H1 (cell line): ENCODE data around the gene VWA7. TPM values are rescaled to one million over a fixed set of nuclear protein-coding genes. Genes with fewer than 3 reads are reported as not detected.

ENCODE experiments used
- BCL11A ChIP-seq, 2 experiments: IDR thresholded peaks; one replicate each; pipeline ENCODE4 v1.6.1; 2011; ENCODE audit warnings: low read depth in 2 of 2, low read length in 2 of 2, mild to moderate bottlenecking in 2 of 2
- CBX8 ChIP-seq: fragments of 300-800, 300-1000 bp; sonication (generic); IDR thresholded peaks from 2 replicates; pipeline ENCODE4 v1.7.1; 2016; ENCODE audit warnings: low read depth, low read length, borderline replicate concordance
- CEBPB ChIP-seq: IDR thresholded peaks from 2 replicates; pipeline ENCODE4 v1.6.1; 2012; ENCODE audit warnings: low read depth, low read length
- CTCF ChIP-seq, 3 experiments: IDR thresholded peaks; 1 replicate in 2 of 3; 2 replicates in 1 of 3; pipeline versions ENCODE4 v1.5.1 to v1.6.1; 2011; ENCODE audit warnings: low read length in 3 of 3, mild to moderate bottlenecking in 3 of 3, inconsistent platforms in 2 of 3, low read depth in 1 of 3, moderate library complexity in 1 of 3; ENCODE audit not compliant: insufficient read depth in 1 of 3; ENCODE audit errors: control extremely low read depth in 1 of 3
- FOSL1 ChIP-seq: IDR thresholded peaks from 2 replicates; pipeline ENCODE4 v1.6.1; 2011; ENCODE audit warnings: mild to moderate bottlenecking, low read depth, low read length, moderate library complexity; ENCODE audit not compliant: insufficient read depth
- HDAC6 ChIP-seq: IDR thresholded peaks from one replicate; pipeline ENCODE4 v1.7.1; 2012; ENCODE audit warnings: low read depth, mild to moderate bottlenecking, inconsistent platforms, low read length, moderate library complexity
- MAFK ChIP-seq: IDR thresholded peaks from 2 replicates; pipeline ENCODE4 v1.6.1; 2012; ENCODE audit warnings: low read depth, mild to moderate bottlenecking, improper control_type of control experiment, low read length
- NANOG ChIP-seq: IDR thresholded peaks from 2 replicates; pipeline ENCODE4 v1.6.1; 2011; ENCODE audit warnings: low read length, low read depth, mild to moderate bottlenecking, inconsistent platforms; ENCODE audit not compliant: insufficient read depth, poor library complexity, severe bottlenecking
- POLR2A ChIP-seq, 2 experiments: IDR thresholded peaks; 1 replicate in 1 of 2; 2 replicates in 1 of 2; pipeline ENCODE4 v1.6.1; 2011; ENCODE audit warnings: low read depth in 2 of 2, low read length in 2 of 2, mild to moderate bottlenecking in 2 of 2; ENCODE audit errors: control extremely low read depth in 1 of 2
- POU5F1 ChIP-seq: IDR thresholded peaks from 2 replicates; pipeline ENCODE4 v1.6.1; 2011; ENCODE audit warnings: low read depth, mild to moderate bottlenecking, low read length, moderate library complexity
- RFX5 ChIP-seq: IDR thresholded peaks from 2 replicates; pipeline ENCODE4 v1.6.1; 2011; ENCODE audit warnings: low read depth, low read length, improper control_type of control experiment, borderline replicate concordance
- SRF ChIP-seq: IDR thresholded peaks from 2 replicates; pipeline ENCODE4 v1.6.1; 2011; ENCODE audit warnings: mild to moderate bottlenecking, low read depth, low read length, moderate library complexity
- TAF1 ChIP-seq: IDR thresholded peaks from 2 replicates; pipeline ENCODE4 v1.6.1; 2011; ENCODE audit warnings: mild to moderate bottlenecking, low read depth, low read length
- TAF7 ChIP-seq: optimal IDR thresholded peaks from 2 replicates; pipeline ENCODE3; 2011; ENCODE audit warnings: low read depth, mild to moderate bottlenecking, inconsistent platforms, low read length, moderate library complexity, borderline replicate concordance
- TBP ChIP-seq: IDR thresholded peaks from 2 replicates; pipeline ENCODE4 v1.6.1; 2011; ENCODE audit warnings: low read depth, low read length, improper control_type of control experiment
- USF2 ChIP-seq: IDR thresholded peaks from 2 replicates; pipeline ENCODE4 v1.6.1; 2011; ENCODE audit warnings: low read length, improper control_type of control experiment
- ZNF274 ChIP-seq: IDR thresholded peaks from 2 replicates; pipeline ENCODE4 v1.7.0; 2012; ENCODE audit warnings: low read length, borderline replicate concordance; ENCODE audit errors: extremely low read depth
- polyA plus RNA-seq, 7 experiments: library from polyadenylated mRNA; depleted of rRNA in 3 of 7; stranded (reverse) in 5 of 7; unstranded in 2 of 7; fragments of >200 nt in 5 of 7; fragments of 200-250 nt in 2 of 7; gene quantifications; 1 replicate in 5 of 7; 2 replicates in 1 of 7; 4 replicates in 1 of 7; pipeline versions ENCODE4 v1.2.1 to v1.2.3, GENCODE V29; 2011 to 2013; ENCODE audit warnings: missing spikeins in 2 of 7, mixed read lengths in 2 of 7
- total RNA-seq: library from RNA; stranded (reverse); fragmentation: NEBNext Ultra II Directional; extraction: Animal tissue kit (Norgen Biotek cat#: 25700); gene quantifications from 2 replicates; pipeline ENCODE4 v1.2.1, GENCODE V29; 2021
- TF ChIP-seq, protein P1 (sequence below): IDR thresholded peaks from 2 replicates; pipeline ENCODE4 v1.6.1; 2012; ENCODE audit warnings: low read length, inconsistent platforms
- TF ChIP-seq, protein P2 (sequence below): IDR thresholded peaks from 2 replicates; pipeline ENCODE4 v1.6.1; 2011; ENCODE audit warnings: low read depth, mild to moderate bottlenecking, low read length; ENCODE audit not compliant: insufficient read depth

Gene VWA7
- total and polyA plus RNA-seq, 2 of the 8 experiments (the other 6 are each of a cell fraction or from before 2014, with no cell fraction given), result 0.82 to 2.1 TPM

- TF ChIP-seq, protein P1, sequence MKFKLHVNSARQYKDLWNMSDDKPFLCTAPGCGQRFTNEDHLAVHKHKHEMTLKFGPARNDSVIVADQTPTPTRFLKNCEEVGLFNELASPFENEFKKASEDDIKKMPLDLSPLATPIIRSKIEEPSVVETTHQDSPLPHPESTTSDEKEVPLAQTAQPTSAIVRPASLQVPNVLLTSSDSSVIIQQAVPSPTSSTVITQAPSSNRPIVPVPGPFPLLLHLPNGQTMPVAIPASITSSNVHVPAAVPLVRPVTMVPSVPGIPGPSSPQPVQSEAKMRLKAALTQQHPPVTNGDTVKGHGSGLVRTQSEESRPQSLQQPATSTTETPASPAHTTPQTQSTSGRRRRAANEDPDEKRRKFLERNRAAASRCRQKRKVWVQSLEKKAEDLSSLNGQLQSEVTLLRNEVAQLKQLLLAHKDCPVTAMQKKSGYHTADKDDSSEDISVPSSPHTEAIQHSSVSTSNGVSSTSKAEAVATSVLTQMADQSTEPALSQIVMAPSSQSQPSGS, result no peak
- TF ChIP-seq FOSL1 (no peak), RFX5 (no peak), POLR2A (IDR thresholded peaks at IDR 0.05; ENCODE audit: control extremely low read depth in 1 of 2, low read depth in 2 of 2, low read length in 2 of 2) (no peak), MAFK (no peak), TAF1 (no peak), USF2 (no peak), SRF (no peak), CEBPB (no peak), ZNF274 (no peak), TAF7 (no peak), CBX8 (no peak), CTCF (IDR thresholded peaks at IDR 0.05; ENCODE audit: control extremely low read depth in 1 of 3, insufficient read depth in 1 of 3, low read depth in 1 of 3, low read length in 3 of 3) (peak; percentile 52 to 74 (median 72); a peak in 3 of 4 replicates), BCL11A (IDR thresholded peaks at IDR 0.05; ENCODE audit: low read depth in 2 of 2, low read length in 2 of 2) (no peak), HDAC6 (no peak), TBP (no peak), NANOG (no peak), POU5F1 (no peak)
- TF ChIP-seq, protein P2, sequence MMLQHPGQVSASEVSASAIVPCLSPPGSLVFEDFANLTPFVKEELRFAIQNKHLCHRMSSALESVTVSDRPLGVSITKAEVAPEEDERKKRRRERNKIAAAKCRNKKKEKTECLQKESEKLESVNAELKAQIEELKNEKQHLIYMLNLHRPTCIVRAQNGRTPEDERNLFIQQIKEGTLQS, result no peak
Measured at GRCh38 chr6:31717499-31718222, 59.5 kb downstream of the VWA7 start (continued).
